ENCODE measurements around the gene RTF1. TPM values are rescaled to one million over a fixed set of nuclear protein-coding genes. Genes with fewer than 3 reads are reported as not detected.

RTF1 gene
- total and polyA plus RNA-seq, 2 donors (not counting 3 experiments of a cell fraction or from before 2014, with no cell fraction given) = 19.2 to 40.6 TPM

- no peak overlapping the region for H2AFZ ChIP-seq (ENCODE audit: low read depth, low read length)
- no peaks in the 10 kb centered on the region for H3K9me1 ChIP-seq (replicated peaks; ENCODE audit: control insufficient read depth, extremely low read depth, insufficient read depth, low read length)
- no peaks in the 10 kb centered on the region for H3K36me3 ChIP-seq (ENCODE audit: control insufficient read depth in 2 of 2, extremely low read depth in 1 of 2, insufficient read depth in 2 of 2, low read length in 2 of 2)
- H3K27me3 ChIP-seq (ENCODE audit: control insufficient read depth in 2 of 2, insufficient read depth in 2 of 2, low read length in 2 of 2) = peaks cover 23 to 29% of the 10 kb centered on the region in 2 experiments
- no peak overlapping the region for H3K27ac ChIP-seq (ENCODE audit: insufficient read depth, low read depth, low read length)
- no peak overlapping the region for H3K9ac ChIP-seq (replicated peaks; ENCODE audit: extremely low read depth, insufficient read depth, low read length)
- H3K4me3 ChIP-seq (replicated peaks in 1 of 3; ENCODE audit: insufficient read depth in 1 of 3, low read depth in 1 of 3, low read length in 3 of 3) = no peak overlapping the region
- no TSS peak for BruUV-seq (replicated peaks)
- H4K20me1 ChIP-seq (replicated peaks; ENCODE audit: control insufficient read depth, extremely low read depth, insufficient read depth, low read length) = no peaks in the 10 kb centered on the region
- ChIA-PET CTCF (interaction anchor here (1.2 kb wide), 1 partner anchor 38 kb away, joined by 5 read pairs; no protein-coding TSS in a partner anchor), POLR2A (no interaction called here)
- DNase-seq (ENCODE audit: low read depth, low spot score) (no peak), FAIRE-seq (no peak)
- H3K79me2 ChIP-seq (ENCODE audit: control insufficient read depth, insufficient read depth, low read length) = no peaks in the 10 kb centered on the region
- peaks cover 15% of the 10 kb centered on the region for H3K4me1 ChIP-seq (ENCODE audit: control insufficient read depth, extremely low read depth, insufficient read depth, low read length)
- intact Hi-C loops (cut with micrococcal nuclease) (loop anchor here (5.0 kb wide), 1 partner anchor 39 kb away; the partner anchor contains the start of gene RPAP1), dilution Hi-C loops (cut with MboI; ENCODE audit: extremely low pct_ligation_motif_present, low sequenced_read_pairs) (no loop called here)
- no peak overlapping the region for H3K4me2 ChIP-seq (ENCODE audit: insufficient read depth, low read length)
- no peaks in the 10 kb centered on the region for H3K9me3 ChIP-seq (replicated peaks; ENCODE audit: control insufficient read depth, insufficient read depth, low read length)
- no peak for TF ChIP-seq GATA2 (IDR thresholded peaks at IDR 0.05; ENCODE audit: insufficient read depth, insufficient read length, low read depth, low read length)
- no peak for TF ChIP-seq MYC (IDR thresholded peaks at IDR 0.05; ENCODE audit: low read depth, low read length)
- no peak for TF ChIP-seq POLR2AphosphoS5 (IDR thresholded peaks at IDR 0.05; ENCODE audit: insufficient read depth, low read depth, low read length)
- TF ChIP-seq FOS (IDR thresholded peaks at IDR 0.05; ENCODE audit: borderline replicate concordance, insufficient read depth, low read length) = no peak
These were observed 86.7 kb downstream of the RTF1 start for GRCh38 chr15:41503669-41504010.

GRCh38 chr15:41504751-41505492 is 88.0 kb downstream of the RTF1 start:
- H2AFZ ChIP-seq (ENCODE audit: low read depth, low read length) = no peak overlapping the region
- TF ChIP-seq MAX (IDR thresholded peaks at IDR 0.05; ENCODE audit: insufficient read depth, insufficient read length) = no peak
- TF ChIP-seq CTCF (IDR thresholded peaks at IDR 0.05; ENCODE audit: extremely low read depth in 1 of 2, insufficient read depth in 1 of 2, low read depth in 1 of 2, low read length in 2 of 2) = no peak
- no peak for TF ChIP-seq EZH2 (IDR thresholded peaks at IDR 0.05; ENCODE audit: borderline replicate concordance, low read depth, low read length, severe bottlenecking)
- no peak for TF ChIP-seq MYC (IDR thresholded peaks at IDR 0.05; ENCODE audit: low read depth, low read length)
- TF ChIP-seq GATA2 (IDR thresholded peaks at IDR 0.05; ENCODE audit: insufficient read depth, insufficient read length, low read depth, low read length) = no peak
- TF ChIP-seq POLR2A (IDR thresholded peaks at IDR 0.05; ENCODE audit: low read depth, low read length) = no peak
- H3K27ac ChIP-seq (ENCODE audit: insufficient read depth, low read depth, low read length) = no peak overlapping the region
- no peaks in the 10 kb centered on the region for H3K36me3 ChIP-seq (ENCODE audit: control insufficient read depth in 2 of 2, extremely low read depth in 1 of 2, insufficient read depth in 2 of 2, low read length in 2 of 2)
- no peaks in the 10 kb centered on the region for H3K9me1 ChIP-seq (replicated peaks; ENCODE audit: control insufficient read depth, extremely low read depth, insufficient read depth, low read length)
- H3K9me3 ChIP-seq (replicated peaks; ENCODE audit: control insufficient read depth, insufficient read depth, low read length) = no peaks in the 10 kb centered on the region
- FAIRE-seq (no peak), DNase-seq (ENCODE audit: low read depth, low spot score) (no peak)
- no peaks in the 10 kb centered on the region for H3K79me2 ChIP-seq (ENCODE audit: control insufficient read depth, insufficient read depth, low read length)
- POLR2A ChIA-PET = interaction anchor here (0.5 to 0.6 kb wide), 2 partner anchors 11 to 27 kb away, joined by 3 read pairs; partner anchors contain the start of gene ITPKA
- H4K20me1 ChIP-seq (replicated peaks; ENCODE audit: control insufficient read depth, extremely low read depth, insufficient read depth, low read length) = no peaks in the 10 kb centered on the region
- dilution Hi-C loops (cut with MboI; ENCODE audit: extremely low pct_ligation_motif_present, low sequenced_read_pairs) (no loop called here), intact Hi-C loops (cut with micrococcal nuclease) (loop anchor here (5.0 kb wide), 1 partner anchor 37 kb away; the partner anchor contains the start of gene RPAP1)
- CTCF ChIA-PET = interaction anchor here (0.9 to 1.0 kb wide), 2 partner anchors 27 to 39 kb away, joined by 3 to 6 read pairs; no protein-coding TSS in a partner anchor
- H3K4me1 ChIP-seq (ENCODE audit: control insufficient read depth, extremely low read depth, insufficient read depth, low read length) = peaks cover 15% of the 10 kb centered on the region
- BruUV-seq (replicated peaks) = no TSS peak
- H3K4me3 ChIP-seq (replicated peaks in 1 of 3; ENCODE audit: insufficient read depth in 1 of 3, low read depth in 1 of 3, low read length in 3 of 3) = no peak overlapping the region
- no peak overlapping the region for H3K4me2 ChIP-seq (ENCODE audit: insufficient read depth, low read length)
- peaks cover 25 to 27% of the 10 kb centered on the region in 2 experiments for H3K27me3 ChIP-seq (ENCODE audit: control insufficient read depth in 2 of 2, insufficient read depth in 2 of 2, low read length in 2 of 2)
- H3K9ac ChIP-seq (replicated peaks; ENCODE audit: extremely low read depth, insufficient read depth, low read length) = no peak overlapping the region

Data from endothelial cell of umbilical vein (primary cell).